ENCODE results near the gene BCL2.

Gene BCL2

DNA sequence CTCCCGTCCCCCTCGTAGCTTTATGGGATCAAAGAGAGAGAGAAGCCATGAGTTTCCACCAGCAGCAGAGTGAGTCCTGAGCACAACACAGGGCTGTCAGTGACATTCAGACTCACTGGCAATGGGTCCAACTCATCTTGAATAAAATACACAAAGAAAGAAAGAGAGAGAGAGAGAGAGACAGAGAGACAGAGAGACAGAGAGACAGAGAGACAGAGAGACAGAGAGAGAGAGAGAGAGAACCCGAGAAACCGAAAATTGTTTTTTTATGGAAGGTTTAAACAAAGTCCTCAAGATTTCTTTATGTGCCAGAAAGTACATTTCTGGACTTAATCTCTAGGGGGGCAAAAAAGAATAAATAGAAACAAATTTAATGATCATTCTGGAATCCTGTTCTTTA, 11.5 kb upstream of the BCL2 start:
- TF ChIP-seq, protein P1, sequence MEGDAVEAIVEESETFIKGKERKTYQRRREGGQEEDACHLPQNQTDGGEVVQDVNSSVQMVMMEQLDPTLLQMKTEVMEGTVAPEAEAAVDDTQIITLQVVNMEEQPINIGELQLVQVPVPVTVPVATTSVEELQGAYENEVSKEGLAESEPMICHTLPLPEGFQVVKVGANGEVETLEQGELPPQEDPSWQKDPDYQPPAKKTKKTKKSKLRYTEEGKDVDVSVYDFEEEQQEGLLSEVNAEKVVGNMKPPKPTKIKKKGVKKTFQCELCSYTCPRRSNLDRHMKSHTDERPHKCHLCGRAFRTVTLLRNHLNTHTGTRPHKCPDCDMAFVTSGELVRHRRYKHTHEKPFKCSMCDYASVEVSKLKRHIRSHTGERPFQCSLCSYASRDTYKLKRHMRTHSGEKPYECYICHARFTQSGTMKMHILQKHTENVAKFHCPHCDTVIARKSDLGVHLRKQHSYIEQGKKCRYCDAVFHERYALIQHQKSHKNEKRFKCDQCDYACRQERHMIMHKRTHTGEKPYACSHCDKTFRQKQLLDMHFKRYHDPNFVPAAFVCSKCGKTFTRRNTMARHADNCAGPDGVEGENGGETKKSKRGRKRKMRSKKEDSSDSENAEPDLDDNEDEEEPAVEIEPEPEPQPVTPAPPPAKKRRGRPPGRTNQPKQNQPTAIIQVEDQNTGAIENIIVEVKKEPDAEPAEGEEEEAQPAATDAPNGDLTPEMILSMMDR (IDR thresholded peaks at IDR 0.05; ENCODE audit: low read depth, low read length) = no peak
- Histone ChIP-seq H3K9me3 (no peaks in the 10 kb centered on the region), H3K4me1 (no peaks in the 10 kb centered on the region), H3K4me3 (ENCODE audit: low read depth, low read length) (no peak overlapping the region), H3K36me3 (no peaks in the 10 kb centered on the region), H3K27me3 (no peaks in the 10 kb centered on the region)
- DNase-seq = no peak

DNA sequence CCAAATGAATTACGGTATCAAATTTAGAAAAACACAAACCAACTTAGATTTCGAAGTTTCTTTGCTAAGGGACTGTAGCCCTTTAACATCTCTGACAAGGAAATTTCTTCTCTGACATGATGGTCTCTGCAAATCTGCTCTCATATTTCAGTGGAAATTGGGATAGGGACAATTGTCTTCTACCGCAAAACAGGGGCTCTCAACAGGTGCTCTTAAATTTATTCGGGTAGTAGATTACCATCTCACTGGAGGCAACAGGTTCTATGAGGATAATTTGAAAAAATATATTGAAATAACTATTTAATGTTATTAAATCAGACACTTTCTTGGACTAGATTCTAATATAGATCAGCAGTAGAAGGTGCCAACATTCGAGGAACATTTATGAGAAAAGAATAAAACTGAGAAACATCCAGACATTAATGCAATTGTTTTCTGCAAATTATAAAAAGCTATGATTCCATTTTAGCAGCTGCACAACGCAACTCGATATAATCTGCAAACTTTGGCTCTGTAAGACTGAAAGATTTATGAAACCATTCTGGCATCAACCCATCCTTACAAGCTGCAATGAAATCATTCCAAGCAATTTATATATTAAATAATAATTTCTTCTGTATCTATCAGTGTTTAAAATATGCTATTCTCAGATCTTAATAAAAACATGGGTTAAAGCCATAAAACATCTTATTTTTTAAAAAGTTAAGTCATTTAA, 10.0 kb upstream of the BCL2 start:
- TF ChIP-seq, protein P1 (IDR thresholded peaks at IDR 0.05; ENCODE audit: low read depth, low read length) = no peak
- no peaks in the 10 kb centered on the region for H3K9me3 ChIP-seq
- H3K27me3 ChIP-seq = no peaks in the 10 kb centered on the region
- H3K4me1 ChIP-seq = no peaks in the 10 kb centered on the region
- no peak overlapping the region for H3K4me3 ChIP-seq (ENCODE audit: low read depth, low read length)
- no peak for DNase-seq
- no peaks in the 10 kb centered on the region for H3K36me3 ChIP-seq

DNA sequence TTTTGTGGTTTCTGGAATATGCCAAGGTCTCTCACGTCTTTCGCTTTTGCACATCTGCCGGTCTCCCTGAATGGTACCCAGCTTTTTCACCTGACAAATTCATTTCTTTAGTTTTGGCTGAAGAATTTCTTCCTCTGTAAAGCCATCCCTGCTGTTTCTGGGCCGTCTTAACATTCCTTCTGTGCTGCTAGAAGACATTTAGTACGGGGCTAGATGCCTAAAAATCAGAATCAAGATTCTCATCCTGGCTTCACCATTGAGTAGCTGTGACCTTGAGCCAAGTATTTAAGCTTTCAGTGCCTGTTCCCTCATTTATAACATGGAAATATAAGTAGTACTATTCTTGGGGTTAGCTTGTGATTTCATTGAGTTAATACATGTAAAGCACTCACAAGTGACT, 6.4 kb upstream of the BCL2 start:
- Histone ChIP-seq H3K4me3 (ENCODE audit: low read depth, low read length) (no peak overlapping the region), H3K27me3 (no peaks in the 10 kb centered on the region), H3K36me3 (no peaks in the 10 kb centered on the region), H3K9me3 (no peaks in the 10 kb centered on the region), H3K4me1 (peaks cover 5% of the 10 kb centered on the region)
- TF ChIP-seq, protein P1 (IDR thresholded peaks at IDR 0.05; ENCODE audit: low read depth, low read length) = no peak
- no peak for DNase-seq

DNA sequence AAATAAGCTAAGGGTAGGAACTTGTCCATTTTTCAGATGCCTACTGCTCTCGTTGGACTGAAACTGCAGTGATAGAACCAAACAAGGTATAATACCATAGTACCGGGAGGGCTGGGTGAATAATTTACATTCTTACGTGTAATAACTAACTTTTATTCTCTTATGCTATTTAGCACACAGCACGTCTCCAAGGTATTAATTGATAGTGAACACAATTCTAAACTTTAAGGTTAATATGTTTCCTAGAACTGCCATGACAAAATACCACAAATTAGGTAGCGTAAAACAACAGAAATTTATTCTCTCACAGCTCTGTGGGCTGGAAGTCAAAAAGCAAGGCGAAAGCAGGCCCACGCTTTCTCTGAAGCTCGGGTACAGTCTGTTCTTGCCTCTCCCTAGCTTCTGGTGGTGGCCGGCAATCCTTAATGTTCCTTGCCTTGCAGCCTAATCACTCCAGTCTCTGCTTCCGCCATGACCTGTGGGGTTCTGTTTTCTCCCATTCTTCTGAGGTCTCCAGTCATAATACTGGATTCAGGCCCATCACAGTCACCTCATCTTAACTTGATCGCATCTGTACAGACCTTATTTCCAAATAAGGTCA, 5.6 kb upstream of the BCL2 start:
- no peak for DNase-seq
- Histone ChIP-seq H3K27me3 (no peaks in the 10 kb centered on the region), H3K4me1 (peaks cover 5% of the 10 kb centered on the region), H3K36me3 (no peaks in the 10 kb centered on the region), H3K4me3 (ENCODE audit: low read depth, low read length) (no peak overlapping the region), H3K9me3 (no peaks in the 10 kb centered on the region)
- TF ChIP-seq, protein P1 (IDR thresholded peaks at IDR 0.05; ENCODE audit: low read depth, low read length) = no peak

DNA sequence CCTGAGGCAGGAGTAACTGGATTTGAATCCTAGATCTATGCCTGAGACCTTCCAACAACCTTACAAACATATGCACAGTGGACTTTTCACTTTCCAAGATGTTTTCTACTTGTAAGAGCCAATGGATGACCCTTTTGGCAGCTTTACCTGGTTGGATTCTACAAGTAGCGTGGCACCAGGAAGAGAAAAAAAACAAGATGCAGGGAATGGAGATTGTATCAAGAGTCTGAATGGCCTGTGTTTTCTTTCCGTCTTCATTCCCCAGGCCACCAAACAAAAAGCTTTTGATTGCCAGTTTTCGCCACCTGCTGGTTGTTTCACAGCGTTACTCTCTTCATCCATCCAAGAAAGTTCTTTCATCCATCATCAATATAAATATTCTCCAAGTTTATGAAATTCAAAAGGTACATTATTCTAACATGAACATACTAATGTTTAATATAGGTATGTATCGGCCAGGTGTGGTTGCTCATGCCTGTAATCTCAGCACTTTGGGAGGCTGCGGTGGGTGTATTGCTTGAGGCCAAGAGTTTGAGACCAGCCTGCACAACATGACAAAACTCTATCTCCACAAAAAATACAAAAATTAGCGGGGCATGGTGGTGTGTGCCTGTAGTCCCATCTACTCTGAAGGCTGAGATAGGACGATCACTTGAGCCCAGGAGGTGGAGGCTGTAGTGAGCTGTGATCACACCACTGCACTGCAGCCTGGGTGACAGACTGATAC, 3.5 kb upstream of the BCL2 start:
- peak; percentile 52 for DNase-seq
- H3K4me3 ChIP-seq (ENCODE audit: low read depth, low read length) = peak overlapping the region; percentile 14; the same call in 1 of the 2 replicates
- TF ChIP-seq, protein P1 (IDR thresholded peaks at IDR 0.05; ENCODE audit: low read depth, low read length) = peak; percentile 67

DNA sequence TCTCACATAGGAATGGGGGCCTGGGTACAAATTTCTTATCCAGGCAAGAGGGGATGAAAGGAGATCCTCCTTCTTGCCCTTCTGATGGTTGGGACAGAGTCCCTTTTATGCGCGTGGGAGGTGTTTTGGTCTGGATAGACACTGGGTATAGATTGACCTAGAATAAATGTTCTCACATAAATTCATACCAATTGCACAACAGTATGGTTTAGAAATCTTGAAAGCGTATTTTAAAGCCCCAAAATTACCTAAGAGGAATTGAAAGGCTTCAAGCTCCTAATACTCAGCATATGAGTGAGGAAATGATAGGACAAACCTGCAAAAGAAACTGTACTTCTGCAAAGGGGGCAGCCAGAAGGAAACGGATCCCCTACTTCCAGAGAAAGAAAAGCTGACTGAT, 2.6 kb upstream of the BCL2 start:
- Histone ChIP-seq H3K36me3 (no peaks in the 10 kb centered on the region), H3K4me1 (peaks cover 5% of the 10 kb centered on the region), H3K4me3 (ENCODE audit: low read depth, low read length) (no peak overlapping the region), H3K9me3 (no peaks in the 10 kb centered on the region), H3K27me3 (no peaks in the 10 kb centered on the region)
- TF ChIP-seq, protein P1 (IDR thresholded peaks at IDR 0.05; ENCODE audit: low read depth, low read length) = no peak
- DNase-seq = no peak

More for the DNA sequence above, 3.5 kb upstream of the BCL2 start:
- H3K4me1 ChIP-seq = peaks cover 5% of the 10 kb centered on the region
- no peaks in the 10 kb centered on the region for H3K36me3 ChIP-seq
- no peaks in the 10 kb centered on the region for H3K9me3 ChIP-seq
- H3K27me3 ChIP-seq = no peaks in the 10 kb centered on the region

Measured in BE2C (cell line).